Stimulated activated CD8-positive, alpha-beta memory T cell treated with anti-CD3 and anti-CD28 coated beads, Interleukin-12 subunit alpha, Interleukin-12 subunit beta, amount 100 ng/mL, for 1 hour (primary cell): ENCODE data around the gene ATG16L2.
"Not testable (repeated sequence)": the region's sequence is repeated elsewhere in the genome, so short reads cannot be mapped to it uniquely, and the experiment has no call there.

Experiments used
- DNase-seq: peaks from one replicate; pipeline ENCODE4 v3.0.0-alpha.2; 2020; ENCODE audit warnings: low read depth

ATG16L2 gene

DNA sequence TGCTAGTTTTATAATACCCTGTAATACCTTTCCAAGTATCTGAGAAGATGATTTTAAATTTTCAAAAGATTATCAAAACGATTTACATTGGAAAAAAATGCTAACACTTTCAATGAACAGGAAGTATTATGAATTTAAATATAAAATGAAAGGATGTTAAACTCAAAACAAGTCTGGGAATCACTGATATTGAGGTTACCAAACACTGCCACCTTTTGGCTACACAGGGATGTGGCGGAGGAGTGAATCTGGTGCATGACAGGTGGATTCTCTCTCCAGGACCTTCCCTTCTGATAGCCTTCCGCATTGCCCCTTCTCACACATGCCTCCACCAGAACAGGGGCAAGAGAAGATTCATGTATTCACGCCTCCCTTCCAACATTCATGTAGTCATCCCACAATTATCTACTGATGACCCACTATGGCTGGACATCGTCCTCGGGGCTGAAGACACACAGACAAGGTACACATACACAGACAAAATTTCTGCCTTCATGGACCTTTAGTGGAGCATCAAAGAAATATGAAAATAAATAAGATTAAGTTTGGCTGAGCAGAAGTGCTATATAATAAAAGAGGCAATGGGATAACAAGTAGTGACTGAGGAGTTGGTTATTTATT, 34.7 kb downstream of the ATG16L2 start:
- DNase-seq: peak; percentile 15

GRCh38 chr11:72850832-72851231, 36.6 kb downstream of the ATG16L2 start:
- DNase-seq: no peak

DNA sequence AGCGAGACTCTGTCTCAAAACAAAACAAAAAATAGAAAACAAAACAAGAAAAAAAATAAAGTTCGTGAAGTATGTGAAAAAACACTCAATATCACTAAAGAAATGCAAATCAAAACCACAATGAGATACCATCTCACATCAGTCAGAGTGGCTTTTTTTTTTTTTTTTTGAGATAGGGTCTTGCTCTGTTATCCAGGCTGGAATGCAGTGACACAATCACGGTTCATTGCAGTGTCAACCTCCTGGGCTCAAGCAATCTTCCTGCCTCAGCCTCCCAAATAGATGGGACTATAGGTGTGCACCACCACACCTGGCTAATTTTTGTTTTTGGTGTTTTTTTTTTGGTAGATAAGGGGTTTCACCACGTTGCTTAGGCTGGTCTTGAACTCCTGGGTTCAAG, 37.5 kb downstream of the ATG16L2 start:
- DNase-seq: no peak

- no peak for DNase-seq
Measured at GRCh38 chr11:72856065-72856464, 41.9 kb downstream of the ATG16L2 start.

DNA sequence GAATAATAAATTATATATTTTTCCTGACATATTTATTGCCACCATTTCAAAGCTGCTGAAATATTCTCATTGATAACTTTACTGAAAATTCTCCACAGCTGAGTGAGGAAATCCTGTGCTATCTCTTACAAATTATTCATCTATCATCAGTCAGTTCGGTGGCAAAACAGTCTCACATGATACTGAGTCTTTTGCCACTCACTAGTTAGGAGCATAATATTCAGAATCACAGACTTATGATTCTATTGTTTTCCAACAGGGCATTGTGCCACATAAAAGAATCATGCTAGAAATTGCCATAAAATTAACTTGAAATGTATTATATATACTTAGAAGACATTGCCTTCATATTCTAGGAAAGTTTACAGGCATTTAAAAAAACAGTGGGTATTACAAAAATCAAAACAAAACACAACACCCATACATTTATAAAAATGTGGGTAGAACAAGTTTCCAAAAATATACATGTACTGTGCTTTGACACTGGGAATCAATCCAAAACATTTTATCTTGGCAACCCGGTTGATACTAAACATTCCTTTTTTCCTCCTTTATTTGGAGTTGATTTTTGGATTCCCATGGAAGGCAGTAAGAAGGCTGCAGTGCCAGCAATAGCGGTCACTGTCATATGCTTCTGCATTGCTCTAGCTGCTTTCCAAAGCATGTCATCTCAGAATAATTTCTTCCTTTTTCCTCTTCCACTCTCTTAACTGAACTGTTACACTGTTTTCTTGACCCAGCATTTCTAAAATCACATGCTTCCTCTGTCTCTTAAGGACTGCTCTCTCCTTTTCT, 42.5 kb downstream of the ATG16L2 start:
- DNase-seq: no peak

DNA sequence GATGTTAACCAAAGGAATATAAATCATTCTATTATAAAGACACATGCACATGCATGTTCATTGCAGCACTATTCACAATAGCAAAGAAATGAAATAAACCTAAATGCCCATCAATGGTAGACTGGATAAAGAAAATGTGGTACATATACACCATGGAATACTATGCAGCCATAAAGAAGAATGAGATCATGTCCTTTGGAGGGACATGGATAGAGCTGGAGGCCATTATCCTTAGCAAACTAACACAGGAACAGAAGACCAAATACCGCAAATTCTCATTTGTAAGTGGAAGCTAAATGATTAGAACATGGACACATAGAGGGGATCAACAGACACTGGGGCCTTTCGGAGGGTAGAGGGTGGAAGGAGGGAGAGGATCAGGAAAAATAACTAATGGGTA, 44.1 kb downstream of the ATG16L2 start:
- DNase-seq: not testable (repeated sequence)

GRCh38 chr11:72859126-72859525, 44.9 kb downstream of the ATG16L2 start:
- DNase-seq: no peak

DNA sequence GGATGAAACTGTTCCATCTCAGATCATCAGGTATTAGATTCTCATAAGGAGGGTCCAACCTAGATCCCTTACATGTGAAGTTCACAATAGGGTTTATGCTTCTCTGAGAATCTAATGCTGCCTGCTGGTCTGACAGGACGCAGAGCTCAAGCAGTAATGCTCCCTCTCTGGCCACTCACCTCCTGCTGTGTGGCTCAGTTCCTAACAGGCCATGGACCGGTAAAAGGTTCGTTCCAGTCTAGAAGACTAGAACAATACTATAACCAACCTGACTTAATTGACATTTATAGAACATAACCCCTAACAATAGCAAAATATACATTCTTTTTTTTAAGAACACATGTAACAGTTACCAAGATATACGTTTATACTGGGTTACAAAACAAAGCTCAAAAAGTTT, 45.8 kb downstream of the ATG16L2 start:
- no peak for DNase-seq

- no peak for DNase-seq
Measured at GRCh38 chr11:72860592-72860991, 46.4 kb downstream of the ATG16L2 start.

DNA sequence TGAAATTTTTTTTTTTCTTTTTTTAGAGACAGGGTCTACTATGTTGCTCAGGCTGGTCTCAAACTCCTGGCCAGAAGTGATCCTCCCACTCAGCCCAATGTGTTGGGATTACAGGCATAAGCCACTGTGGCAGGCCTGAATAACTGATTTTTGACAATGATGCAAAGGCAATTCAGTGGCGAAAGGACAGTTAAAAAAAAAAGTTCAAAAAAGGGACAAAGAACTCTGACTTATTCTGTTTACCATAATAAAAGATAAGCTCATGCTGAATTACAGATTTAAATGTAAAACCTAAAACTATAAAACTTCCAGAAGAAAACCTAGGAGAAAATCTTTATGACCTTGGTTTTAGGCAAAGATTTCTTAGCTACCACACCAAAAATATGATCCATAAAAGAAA, 48.9 kb downstream of the ATG16L2 start:
- DNase-seq: no peak

DNA sequence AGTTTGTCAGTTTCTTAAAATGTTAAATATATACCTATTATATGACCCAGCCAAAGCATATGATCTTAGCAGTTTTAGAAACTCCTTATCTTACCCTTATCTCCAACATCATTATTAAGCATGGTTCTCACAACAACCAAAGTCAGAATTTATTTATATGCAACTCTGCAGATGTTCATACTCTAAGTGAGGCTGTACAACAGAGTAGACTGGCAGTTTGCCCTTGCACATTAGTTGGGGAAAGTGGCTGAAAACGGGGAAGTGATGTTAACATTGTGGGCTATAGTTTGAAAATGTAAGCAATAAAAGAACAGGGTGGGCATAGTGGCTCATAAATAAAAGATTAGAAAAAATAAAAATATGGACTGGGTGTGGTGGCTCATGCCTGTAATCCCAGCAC, 49.7 kb downstream of the ATG16L2 start:
- no peak for DNase-seq

- DNase-seq: no peak
Measured at GRCh38 chr11:72864702-72865655, 50.8 kb downstream of the ATG16L2 start.

DNA sequence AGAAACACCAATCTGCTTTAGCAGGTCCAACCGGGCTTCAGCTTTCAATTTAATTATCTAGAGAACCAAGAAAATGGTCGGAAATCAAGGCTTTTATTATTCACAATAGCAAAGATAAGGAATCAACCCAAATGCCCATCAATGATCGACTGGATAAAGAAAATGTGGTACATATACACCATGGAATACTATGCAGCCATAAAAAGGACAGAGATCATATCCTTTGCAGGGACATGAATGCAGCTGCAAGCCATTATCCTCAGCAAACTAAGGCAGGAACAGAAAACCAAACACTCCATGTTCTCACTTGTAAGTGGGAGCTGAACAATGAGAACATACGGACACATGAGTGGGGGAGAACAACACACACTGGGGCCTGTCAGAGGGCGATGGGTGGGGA, 53.8 kb downstream of the ATG16L2 start:
- DNase-seq: no peak

- DNase-seq: no peak
Measured at GRCh38 chr11:72869831-72870230, 55.6 kb downstream of the ATG16L2 start.

DNA sequence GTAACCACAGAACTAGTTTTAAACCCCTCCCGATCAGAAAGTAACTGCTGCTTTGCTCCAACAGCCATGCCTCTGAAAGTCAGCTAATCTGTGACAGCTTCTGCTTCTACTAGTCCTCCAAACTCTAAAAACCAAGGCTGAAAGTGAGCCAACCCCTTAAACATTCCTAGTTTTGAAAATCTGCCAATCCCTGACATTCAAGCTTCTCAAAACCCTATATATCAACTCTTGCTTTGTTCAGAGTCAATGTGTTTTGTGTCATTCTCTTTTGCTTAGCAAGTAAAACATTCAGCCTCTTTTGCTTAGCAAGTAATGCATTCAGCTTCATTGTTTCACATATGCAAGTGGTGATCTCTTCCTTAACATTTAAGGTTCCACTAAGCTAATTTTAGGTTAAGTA, 56.9 kb downstream of the ATG16L2 start:
- DNase-seq: no peak

GRCh38 chr11:72872012-72872411, 57.8 kb downstream of the ATG16L2 start:
- no peak for DNase-seq

- no peak for DNase-seq
Measured at GRCh38 chr11:72875736-72876135, 61.5 kb downstream of the ATG16L2 start.

- DNase-seq: no peak
Measured at GRCh38 chr11:72876147-72876546, 61.9 kb downstream of the ATG16L2 start.
